HG03558 (cell line): ENCODE measurements around the gene SP2.

Experiments used
- ATAC-seq: cut with Tn5 transposase; IDR thresholded peaks from one replicate; pipeline ENCODE4 v1.9.1; 2021; ENCODE audit warnings: moderate number of reproducible peaks; ENCODE audit not compliant: unreplicated experiment; ENCODE audit errors: extremely low read depth

SP2 gene

GRCh38 chr17:47895856-47896671 is at the start of gene SP2:
Gene SP2 (plus strand): TSS chr17:47896236. CDS start chr17:47896287, 51 bp downstream.
- ATAC-seq, result peak; percentile 88

- no peak for ATAC-seq
Observed at GRCh38 chr17:47846716-47847340, 49.2 kb upstream of the SP2 start.

GRCh38 chr17:47847341-47848197 is 48.5 kb upstream of the SP2 start:
- no peak for ATAC-seq

- no peak for ATAC-seq
Observed at GRCh38 chr17:47848198-47848513, 47.9 kb upstream of the SP2 start.

DNA sequence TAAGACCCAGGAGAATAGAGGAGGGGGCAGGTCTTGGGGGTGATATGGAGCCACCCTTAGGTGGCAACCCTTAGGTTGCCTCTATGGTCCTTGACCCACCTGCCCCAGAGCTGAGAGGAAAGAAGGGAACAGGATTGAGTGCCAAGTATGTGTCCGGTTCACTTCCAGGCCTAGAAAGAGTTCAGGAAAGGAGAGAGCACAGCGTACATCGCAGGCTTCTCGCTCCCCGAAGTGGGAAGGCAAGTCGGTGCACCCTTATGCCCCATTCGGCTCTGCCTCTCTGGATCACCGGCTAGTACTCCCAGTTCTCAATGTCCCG is 45.7 kb upstream of the SP2 start:
- no peak for ATAC-seq

DNA sequence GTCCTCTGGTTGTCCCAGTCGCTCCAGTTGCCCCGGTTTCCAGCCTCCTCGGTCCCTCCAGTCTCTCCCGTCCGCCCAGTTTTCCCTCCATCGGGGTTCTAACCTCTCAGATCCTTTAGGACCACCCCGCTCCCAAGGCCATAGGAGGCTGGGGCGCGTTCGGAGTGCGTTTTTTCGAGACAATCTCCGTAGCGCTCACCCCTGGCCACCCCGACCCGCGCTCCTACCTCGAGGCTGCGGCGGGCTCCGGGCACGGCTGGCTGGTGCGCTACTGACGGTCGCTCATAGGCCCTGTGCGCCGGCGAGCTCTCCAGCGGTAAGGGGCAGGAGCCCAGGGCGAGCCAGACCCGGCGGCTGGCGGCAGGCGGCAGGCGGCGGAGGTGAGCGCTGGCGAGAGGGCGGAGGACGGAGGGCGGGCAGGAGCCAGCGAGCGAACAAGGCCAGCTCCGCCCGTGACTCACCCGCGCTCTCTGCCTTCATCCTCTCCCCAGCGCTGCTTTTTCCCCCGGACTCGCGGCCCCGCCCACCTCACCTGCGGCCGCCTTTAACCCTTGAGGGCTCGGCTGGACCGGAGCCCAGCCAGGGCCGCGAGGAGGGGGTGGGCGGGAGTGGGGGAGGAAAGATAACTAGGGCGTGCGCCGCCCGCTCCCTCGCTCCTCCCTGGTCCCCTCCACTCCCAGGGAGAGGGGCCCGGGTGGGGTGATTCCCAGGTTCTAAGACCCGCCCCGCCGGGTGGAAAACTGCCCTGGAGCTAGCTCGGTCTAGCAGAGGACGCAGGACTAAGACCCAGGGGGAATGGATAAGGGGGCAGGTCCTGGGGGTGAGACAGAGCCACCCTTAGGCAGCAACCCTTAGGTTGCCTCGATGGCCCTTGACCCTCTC is 45.1 kb upstream of the SP2 start, which contains the start of gene SP6:
Gene SP6, minus strand, starts transcription at position 472 of the 882 bp plus-strand sequence. CDS start 2,734 bp downstream, outside the sequence.
- ATAC-seq, result no peak

DNA sequence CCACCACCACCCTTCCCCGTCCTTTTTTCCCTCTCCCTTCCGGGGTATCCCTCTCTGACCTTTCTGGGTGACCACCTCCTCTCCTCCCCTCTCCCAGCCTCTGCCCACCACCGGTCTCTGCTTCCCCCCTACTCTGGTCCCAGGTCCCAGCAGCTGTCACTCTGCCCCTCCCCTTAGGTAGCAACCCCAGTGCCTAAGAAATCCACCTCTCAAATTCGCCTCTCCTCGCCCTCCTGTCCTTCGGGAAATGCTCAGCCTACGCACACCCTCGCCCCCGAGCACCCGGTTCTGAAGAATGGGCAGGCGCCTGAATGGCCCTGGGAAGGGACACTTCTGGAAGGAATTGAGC is 44.3 kb upstream of the SP2 start:
- ATAC-seq, result no peak

GRCh38 chr17:47852113-47852949 is 43.7 kb upstream of the SP2 start:
- ATAC-seq, result no peak

DNA sequence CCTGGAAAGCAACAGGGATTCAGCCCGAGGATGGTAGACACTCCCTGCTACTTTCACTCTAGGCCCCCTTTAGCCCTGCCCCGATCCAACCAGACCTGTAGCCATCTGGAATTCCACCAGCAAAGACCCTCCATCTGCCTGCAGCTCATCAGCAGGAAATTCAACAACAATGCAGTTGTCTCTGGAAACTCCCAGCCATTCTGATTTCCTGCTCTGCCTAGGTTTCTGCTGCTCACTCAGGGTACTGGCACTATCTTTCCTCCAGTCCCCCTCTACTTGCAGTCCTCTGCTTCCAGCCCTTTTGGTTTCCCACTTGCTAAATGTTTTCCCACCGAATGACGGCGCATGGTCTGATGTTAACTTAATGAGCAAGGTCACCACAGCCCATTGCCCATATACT is 42.4 kb upstream of the SP2 start:
- no peak for ATAC-seq

- no peak for ATAC-seq
Observed at GRCh38 chr17:47855737-47856136, 40.3 kb upstream of the SP2 start.

DNA sequence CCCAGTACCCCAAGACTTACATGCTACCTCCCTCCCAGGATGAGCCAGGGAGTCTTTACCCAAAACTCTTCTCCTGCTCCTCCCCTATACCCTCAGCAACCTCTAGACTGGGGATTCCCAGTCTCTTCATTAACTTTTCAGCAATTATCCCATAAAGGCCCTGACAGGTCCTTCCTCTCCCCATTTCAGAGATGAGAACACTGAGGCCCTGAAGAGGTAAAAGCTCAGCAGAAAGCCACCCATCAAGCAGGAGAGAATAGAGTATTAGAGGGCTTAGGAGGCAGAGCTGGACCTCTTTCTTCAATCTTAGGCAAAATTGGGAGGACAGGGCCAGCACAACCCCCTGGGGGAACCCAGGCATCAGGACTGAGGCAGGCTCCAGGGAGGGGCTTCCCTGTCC is 39.2 kb upstream of the SP2 start:
- no peak for ATAC-seq

DNA sequence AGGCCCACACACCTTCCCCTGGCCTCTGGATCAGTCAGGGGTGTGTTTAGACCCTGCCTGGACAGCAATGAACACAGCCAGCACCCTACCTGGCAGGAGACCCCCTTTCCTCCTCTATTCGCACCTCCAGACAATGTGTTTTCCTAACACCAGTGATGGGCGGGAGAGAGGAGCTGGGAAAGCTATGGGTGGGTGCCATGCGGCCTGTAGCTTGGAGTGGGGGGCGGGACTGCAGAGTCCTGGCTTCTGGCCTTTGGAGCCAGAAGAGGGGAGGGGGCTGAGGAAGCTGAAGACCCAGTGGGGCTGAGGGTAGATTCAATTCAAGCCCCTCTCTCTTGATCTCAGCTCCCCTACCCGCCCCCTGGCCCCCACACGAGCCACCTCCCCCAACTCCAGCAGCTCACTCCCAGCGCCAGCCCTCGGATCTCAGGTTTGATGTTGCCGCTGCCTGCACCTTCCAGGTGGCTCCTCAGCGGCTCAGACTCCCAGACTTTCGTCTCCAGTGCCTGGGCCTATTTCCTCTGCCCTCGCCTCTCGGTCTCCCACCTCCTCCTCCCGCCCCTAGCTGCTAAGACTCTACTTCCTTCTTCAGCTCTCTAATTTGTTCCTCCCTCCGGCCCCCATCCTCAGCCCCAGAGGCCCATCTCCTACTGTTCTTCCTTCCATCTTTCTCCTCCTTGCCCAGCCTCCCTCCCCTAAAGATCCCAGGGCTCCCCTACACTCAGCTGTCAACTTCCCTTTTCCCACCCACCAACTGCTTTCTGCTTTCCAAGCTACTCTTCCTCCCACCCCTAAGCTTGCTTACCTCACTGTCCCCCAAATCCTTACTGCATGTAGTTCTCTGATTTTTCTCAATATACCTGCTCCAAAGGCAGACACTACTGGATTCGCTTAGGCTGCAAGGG is 38.2 kb upstream of the SP2 start:
- ATAC-seq, result no peak

GRCh38 chr17:47860386-47860785 is 35.6 kb upstream of the SP2 start:
- ATAC-seq, result no peak

GRCh38 chr17:47862621-47863440 is 33.2 kb upstream of the SP2 start:
- ATAC-seq, result no peak

GRCh38 chr17:47864791-47865216 is 31.2 kb upstream of the SP2 start:
- ATAC-seq, result no peak

DNA sequence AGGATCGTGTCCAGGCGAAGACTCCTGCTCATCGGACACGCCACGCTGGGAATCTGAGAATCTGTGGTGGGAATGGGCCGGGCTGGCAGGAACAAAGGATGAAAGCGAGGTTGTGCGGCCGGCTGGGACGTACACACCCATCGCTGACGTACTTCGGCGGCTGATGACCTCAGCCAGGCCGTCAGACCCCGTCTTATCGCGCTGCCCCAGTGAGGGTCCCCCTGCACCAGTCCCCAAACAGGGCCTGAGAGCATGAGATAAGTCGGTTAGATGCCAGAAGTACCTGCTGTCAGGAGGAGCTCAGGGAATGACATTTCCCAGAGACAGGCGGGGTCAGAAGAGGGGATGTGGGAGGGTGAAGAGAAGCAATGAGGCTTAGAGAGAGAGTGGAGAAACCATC is 29.1 kb upstream of the SP2 start:
- ATAC-seq, result no peak

- ATAC-seq, result no peak
Observed at GRCh38 chr17:47867813-47868533, 28.1 kb upstream of the SP2 start.
